IPS DF 19.7 (cell line): Measurements from ENCODE around the gene MMRN2.
"Not testable (repeated sequence)": the region's sequence is repeated elsewhere in the genome, so short reads cannot be mapped to it uniquely, and the experiment has no call there.

Source experiments
- DNase-seq: peaks from one replicate; pipeline ENCODE4 v3.0.0-alpha.2; 2013; ENCODE audit warnings: low read depth, low spot score

MMRN2 gene

DNA sequence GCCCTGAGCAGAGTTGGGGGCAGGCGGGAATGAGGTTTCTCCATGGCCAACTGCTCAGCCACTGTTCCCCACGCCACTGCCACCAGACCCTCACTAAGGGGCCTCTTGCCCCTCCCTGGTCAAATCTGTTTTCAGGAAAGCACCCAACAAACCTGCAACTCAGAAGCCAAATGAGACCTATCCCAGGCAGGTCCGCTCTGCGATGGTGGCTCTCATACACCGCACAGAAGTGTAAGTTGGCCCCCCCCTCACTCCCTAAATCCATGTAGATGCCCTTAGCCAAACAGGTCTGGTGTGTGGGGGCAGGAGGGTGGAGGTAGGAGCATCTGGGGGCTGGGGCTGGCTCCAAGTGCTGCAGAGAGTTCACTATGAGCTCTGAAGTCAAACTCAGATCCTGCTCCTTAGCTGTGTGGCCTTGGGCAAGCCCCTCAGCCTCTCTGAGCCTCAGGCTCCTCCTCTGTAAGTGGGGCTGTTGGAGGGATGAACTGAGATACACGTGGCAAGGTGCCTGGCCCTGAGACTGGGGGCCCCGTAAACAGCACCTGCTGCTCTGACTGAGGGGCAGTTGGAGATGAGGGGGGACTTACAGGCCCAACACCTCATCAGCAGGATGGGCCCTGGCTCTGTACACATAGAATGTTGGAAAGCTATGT, 1.1 kb downstream of the MMRN2 start:
- no peak for DNase-seq

DNA sequence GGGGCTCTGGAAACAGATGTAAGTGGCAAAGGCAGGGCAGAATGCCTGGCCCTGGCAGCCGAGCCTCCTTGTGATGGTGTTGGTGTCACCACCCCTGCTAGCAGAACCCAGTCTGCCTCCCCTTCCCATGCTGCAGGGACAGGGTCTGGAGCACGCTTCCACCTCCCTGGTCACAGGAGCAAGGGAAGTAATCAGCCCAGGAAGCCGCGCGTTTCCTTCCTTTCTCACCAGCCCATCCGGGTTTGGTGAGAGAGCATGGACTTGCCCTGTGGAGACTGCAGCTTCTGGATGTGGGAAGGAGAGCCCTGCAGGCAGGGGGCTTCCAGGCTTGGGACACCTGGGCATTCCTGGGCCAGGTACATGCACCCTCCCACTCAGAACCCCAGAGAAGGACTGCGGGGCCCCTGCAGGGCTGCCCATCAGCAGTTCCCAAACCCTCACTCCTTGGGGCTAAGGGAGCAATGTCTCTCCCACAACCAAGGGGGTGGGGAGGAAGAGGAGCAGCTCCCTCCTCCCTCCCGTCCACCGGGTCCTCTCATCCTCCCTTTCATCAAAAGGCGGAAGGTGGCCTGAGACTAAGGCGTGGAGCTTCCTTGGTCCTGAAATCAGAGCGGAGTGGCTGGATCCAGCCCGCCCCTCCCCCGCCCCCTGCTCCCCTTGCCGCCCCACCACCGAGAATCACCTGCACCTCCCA, 1.8 kb downstream of the MMRN2 start:
- DNase-seq, result no peak

DNA sequence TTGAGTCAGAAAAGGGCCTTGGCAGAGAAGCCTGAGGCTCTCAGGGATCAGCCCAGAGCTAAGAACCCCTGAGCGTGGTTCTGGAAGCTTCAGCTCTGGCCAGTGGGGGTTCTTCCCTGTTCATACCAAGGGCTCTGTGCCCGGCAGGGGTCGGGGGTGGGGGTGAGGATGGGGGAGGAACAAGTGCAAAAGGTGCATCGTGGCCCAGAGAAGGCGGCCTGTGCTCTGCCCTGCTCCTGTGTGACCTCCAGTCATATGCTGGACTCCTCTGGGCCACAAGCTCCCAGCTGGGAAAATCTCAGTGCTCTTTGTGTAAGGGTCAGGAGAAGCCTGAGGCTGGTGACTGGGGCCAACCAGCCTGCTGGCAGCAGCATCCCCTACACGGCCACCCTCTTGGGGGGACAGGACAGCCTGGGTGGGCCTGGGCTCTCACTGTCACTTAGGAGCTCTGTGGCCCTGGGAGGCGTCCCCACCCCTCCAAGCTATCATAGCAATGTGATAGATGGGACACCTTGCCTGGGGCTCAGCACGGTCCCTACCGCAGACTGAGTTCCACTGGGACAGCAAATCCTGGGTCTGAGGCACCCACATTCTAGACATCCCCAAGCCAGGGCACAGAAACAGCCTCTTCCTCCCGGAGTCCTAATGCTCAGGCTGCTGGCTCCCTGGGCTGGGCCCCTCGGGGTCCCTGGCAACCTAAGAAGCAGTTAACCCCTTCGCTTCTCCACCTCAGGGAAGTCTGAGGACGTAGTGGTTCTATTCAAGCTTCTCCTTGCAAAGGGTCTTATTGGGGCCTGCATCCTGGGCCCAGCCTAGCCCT, 2.5 kb downstream of the MMRN2 start:
- DNase-seq, result no peak

DNA sequence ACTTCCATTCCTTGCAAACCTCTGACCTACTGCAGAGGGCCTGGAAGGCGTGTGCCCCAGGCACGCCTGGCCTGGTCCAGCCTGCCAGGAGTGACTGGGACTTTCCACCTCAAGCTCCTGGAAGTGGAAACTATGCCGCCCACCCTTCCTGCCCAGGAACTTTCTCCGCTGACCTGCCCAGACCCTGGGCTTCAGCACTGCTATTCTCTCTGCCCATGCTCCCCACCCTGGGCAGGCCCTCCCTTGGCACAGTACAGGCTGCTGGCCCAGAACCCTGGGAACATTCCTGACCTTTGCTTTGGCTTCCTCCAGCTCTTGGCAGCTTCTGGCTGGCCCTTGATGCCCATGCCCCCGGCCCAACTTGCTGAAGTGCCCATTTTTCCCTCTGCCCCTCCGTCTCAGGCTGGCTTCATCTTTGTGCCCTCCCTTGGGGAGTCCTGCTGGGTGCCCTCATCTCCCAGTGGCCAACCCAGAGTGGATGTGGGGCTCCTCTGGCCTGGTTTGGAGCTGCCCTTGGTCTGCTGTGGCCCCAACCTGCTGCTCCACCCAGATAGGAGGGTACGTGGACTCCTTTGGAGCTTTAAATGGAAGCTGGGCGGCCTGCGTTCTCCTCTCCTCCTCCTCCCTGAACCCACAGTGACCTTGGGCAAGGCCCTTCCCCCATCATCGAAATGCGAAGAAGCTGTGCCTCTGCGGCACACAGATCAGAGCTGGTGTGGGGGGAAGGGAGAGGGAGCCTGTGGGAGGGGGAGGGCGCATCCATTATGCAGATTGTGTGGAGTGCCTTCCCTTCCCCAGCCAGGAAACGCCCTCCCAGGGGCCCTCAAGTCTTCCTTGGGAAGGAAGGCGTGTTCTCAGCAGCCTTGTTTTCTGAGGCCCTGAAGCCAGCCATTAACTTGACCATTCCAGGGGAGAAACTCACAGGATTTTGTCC, 3.4 kb downstream of the MMRN2 start:
- peak; percentile 97 for DNase-seq

DNA sequence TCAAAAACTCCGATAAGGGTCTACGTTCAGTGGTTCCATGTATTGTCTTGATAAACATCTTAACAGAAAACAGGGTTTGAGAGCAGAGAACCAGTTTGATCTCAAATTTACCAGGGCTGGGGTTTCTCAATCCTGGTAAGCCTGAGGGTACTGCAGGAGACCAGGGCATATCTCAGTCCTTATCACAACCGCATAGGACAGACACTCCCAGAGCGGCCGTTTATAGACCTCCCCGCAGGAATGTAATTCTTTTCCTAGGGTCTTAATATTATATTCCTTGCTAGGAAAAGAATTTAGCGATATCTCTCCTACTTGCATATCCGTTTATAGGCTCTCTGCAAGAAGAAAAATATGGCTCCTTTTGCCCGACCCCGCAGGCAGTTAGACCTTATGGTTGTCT, 4.7 kb downstream of the MMRN2 start:
- DNase-seq, result not testable (repeated sequence)

DNA sequence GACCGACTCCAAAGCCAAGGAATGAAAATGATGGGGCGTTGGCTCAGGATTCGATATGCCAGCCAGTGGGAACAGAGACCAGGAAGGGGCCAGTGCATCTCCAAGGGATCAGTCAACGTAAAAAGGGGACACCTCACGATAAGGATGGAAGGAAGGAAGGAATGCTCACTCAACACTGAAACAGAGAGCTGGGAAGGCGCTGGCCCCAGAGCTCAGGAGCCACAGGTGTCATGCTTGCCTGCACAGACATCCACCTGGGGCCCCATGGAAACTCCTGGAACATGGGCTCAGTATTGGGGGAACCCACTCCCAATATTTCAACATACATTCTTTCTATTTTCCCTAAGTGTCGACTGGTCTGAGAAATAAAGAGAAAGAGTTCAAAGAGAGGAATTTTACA, 5.3 kb downstream of the MMRN2 start:
- DNase-seq, result no peak

DNA sequence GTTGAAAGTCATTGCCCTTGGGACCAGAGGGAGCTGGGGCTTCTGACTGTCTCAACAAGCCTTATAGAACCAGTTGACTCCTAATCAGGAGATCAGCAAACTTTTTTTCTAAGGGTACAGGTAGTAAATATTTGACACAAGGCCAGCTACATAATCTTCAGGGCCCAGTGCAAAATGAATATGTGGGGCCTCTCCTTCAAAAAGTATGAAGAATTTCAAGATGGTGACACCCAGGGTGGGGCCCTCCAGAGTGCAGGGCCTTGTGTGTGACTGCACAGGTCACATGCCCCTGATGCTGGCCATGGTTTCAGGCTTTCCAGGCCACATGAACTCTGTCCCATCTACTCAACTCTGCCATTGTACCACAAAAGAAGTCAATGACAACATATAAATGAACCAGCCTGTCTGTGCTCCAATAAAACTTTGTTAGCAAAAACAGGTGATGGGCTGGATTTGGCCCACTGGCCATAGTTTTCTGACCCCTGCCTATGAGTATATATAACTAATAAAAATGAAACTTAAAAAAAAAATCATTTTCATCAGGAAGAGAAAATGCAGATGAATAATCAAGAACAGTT, 6.1 kb downstream of the MMRN2 start:
- DNase-seq, result no peak

DNA sequence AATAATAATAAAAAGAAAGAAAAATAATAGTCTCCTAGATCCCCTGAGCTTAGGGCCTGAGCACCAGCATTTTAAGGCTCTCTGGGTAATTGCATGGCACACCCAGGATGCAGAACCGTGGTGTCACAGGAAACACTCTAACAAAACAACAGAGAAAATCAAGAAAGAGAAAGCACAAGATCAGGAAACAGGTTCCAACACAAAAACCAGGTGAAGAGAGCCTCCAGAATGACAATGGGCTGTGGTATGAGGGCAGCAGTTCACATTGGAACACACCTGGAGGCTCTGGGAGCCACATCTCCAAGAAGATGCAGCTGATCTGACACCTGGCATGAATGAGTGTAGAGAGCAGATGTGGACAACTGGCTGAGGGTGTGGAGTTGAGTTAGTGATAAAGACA, 7.1 kb downstream of the MMRN2 start:
- no peak for DNase-seq

DNA sequence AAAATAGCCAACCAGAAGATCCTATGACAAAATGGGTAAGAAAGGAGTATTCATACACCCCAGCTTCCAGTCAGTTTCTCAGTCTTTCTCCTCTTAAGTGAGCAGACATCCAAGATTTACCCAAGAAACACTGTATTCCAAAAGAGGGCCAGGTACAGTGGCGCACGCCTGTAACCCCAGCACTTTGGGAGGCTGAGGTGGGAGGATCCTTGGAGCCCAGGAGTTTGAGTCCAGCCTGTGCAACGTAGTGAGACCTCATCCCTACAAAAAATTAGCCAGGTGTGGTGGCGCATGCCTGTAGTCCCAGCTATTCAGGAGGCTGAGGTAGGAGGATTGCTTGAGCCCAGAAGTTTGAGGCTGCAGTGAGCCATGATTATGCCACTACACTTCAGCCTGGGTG, 9.6 kb downstream of the MMRN2 start:
- not testable (repeated sequence) for DNase-seq

DNA sequence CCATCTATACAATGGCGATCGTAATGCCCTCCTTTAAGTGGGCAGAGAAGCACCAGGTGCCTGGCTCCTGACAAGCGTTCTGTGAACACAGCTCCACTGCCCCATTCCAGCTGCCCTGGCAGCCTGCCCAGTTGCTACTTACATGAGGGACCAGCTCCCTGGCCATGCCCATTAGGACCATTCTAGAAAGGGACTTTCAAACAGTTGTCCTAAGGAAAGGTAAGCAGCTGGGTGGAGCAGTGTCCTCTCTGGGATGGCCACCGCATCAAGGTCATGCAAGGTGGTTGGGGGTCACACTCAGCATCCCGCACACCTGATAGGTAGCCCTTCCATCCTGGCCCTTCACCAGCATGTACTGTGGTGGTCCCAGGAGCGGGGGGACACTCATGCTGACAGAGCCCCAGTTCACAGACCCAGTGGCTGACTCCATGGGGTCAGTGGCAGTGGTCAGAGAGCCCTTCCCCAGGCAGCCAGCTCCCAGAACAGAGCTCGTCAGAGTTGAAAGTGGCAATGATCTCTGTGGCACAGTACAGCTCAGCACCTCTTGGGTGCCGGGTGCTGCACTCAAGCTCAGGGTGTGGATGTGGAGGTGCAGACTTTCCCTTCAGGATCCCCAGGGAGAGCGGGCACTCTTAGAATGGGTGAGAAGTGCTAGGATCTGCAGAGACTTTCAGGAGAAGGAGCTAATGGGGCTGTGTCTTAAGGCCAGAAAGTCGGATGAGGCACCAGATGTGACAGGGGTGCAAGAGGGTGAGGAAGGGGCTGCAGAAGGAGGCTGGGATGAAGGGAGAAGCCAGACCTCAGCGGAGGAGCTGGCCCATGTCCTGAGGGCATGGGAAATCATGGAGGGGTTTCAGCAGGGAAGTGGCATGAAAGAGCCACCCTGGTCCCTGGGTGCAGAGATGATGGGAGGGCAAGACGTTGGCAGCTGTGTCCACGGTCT, 10.9 kb downstream of the MMRN2 start:
- no peak for DNase-seq

DNA sequence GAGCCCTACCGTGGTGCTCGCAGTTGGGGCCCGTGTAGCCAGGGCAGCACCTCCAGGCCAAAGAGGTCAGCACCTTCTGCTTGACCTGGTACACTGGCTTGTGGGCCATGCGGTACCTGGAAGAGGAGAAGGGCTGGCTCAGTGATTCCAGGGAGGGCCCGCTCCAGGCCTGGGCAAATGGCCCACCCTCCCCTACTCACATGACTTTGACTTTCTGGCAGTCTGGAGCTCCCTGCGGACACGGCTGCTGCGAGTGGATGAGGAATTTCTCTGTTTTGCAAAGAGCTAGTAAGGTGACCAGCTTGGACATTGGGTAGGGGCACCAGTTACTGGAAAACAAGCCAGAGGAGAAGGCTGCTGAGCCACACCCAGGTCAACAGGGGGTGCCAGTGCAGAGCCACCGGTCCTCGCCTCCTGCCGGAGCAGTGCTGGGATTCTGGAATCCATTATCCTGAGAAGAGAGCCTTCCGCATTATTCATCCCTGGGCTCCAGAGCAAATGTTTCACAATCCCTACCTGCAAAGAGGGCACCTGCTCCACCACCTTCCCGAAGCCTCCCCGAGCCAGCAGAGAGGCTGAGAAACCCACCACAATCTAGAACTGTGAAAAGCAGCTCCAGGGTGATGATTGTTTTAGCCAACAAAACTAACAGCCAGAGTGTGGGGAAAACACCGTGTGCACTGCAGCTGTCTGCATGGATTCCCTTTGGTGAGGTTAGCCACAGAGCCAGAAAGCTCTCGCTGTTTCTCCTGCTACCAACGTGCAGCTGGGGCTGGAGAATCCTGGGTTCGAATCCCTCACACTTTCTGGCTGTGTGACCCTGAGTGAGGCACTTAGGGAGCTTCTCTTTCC, 11.8 kb downstream of the MMRN2 start:
- no peak for DNase-seq

DNA sequence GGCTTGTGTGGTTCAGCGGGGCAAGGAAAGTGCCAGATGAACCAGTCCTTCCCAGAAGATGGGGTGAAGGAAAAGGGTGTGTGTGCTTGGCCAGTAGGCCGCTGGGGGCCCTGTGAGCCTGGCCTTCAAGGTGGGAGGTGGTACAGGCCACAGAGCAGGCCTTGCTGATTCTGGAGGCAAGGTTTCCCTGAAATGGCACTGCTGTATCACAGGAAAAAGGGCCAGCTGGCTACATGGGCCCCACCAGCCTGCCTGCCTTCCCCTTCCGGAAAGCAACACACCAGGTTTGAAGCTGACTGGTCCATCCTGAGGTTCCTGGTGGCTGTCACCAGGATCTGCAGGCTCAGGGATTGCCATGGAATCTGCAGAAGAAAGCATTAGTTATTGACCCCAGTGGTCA, 12.5 kb downstream of the MMRN2 start:
- DNase-seq, result no peak

DNA sequence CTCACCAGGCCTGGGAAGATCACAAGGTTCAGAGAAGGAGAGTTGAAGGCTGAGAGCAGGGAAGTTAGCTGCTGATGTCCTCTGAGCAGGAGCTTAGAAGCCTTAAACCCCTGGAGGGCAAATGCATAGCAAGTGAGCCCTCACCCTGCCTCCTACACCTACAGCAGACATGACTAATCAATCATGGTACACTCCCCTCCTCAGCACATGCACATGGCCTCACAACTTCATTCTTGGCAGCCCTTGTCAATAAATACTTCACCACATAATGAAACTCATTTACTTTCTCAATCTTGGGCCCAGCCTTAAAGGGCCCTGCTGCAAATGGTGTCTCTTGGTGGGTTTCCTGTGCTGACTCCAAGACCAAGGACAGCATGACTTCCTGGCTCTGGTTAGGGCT, 12.9 kb downstream of the MMRN2 start:
- DNase-seq, result no peak

DNA sequence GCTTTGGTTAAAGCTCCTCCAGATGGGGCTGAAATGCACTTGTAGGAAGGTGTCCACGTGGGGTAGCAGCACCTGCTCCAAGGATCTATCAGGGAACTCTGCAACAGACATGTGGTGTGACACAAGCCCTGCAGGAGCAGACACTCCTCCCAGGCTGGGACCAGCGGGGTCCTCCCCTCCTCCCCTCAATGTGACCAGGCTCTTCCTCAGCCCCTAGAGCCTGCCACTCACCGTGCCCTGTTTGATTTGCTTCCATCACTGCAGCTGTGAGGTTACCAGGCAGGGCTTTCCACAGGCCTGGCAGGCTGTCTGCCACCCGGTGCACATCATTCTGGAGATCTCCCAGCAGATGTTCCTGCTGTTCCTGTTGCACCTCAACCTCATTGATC, 13.4 kb downstream of the MMRN2 start:
- no peak for DNase-seq

DNA sequence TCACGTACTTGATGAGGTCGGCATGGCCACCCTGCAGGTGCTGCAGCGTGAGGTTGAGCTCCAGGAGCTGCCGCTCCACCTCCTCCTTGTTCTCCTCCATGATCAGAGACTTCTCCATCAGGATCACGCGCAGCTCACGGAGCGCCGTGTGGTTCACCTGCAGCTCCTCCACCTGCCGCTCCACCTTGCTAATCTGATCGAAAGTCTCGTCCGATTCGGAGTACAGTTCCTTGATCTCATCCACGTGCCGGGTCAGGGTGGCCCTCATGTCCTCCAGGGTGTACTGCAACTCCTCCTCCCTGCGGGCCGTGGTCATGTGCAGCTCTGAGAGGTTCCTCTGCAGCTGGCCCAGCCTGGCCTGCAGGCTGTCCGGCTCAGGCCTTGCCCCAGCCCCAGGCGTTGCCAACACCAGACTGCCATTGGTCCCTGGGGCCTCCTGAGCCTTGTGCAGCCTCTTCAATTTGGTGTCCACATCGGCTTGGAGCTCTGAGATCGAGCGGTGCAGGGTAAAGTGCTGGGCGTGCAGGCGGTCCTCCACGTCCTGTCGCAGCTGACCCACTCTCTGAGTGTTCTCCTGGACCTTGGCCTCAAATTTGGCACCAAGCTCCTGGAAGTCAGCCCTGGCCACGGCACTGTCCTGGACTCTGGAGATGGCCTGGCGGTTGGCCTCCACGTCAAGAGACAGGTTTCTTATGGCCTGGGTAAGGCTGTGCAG, 13.9 kb downstream of the MMRN2 start:
- no peak for DNase-seq

DNA sequence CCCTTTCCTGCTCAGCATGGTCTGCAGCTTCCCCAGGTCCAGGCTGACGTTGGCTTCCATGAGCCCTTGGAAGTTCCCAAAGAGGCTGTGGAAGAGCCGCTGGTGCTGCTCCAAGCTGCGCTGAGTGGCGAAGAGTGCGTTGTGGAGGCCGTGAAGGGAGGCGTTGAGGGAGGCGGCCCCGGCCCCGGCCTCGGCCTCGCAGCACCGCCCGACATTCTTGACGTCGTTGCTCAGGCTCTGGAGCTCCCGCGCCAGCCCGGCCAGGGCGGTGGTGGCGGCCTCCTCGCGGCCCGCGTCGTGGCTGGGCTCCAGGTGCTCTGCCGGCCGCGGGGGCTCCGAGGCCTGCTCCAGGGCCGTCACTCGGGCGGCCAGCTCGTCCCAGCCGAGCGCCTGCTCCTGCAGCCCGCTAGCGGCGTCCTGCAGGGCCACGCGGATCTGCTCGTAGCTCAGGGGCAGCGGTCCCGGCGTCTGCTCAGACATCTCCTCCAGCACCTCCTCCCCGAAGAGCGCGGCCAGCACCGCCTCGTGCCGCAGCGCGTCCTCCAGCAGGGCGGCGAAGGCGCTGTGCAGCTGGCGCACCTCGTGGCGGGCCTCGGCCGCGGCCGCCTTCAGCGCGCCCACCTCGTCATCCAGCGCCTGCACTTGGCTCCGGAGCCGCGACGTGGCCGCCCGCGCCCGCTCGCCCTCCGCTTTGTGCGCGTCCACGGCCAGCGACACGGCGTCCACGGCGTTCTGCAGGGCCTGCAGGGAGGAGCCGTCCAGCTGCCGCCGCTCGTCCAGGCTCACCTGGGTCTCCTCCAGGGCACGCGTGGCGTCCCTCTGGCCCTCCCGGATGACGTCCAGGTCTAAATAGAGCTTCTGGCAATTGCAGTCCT, 14.7 kb downstream of the MMRN2 start:
- DNase-seq, result no peak

DNA sequence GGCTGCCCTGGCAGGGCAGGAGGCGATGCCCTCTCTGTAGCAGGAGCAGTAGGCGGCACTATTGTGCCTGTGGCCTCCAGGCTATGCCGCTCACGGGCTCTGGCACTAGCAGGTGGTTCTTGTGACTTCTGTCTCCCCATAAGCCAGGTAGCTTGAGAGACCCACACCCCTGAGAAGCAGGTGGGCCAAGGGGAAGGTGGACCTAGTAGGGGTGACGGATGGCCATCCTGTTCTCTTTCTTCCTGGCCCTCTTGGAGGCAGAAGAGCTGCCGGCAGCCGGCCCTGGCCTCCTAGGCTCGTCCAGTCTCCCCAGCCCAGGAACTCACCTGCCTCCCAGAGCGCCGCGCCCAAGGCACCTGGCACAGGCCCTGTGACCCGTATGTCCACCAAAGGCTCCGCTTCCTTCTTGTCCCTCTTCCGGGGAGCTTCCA, 15.4 kb downstream of the MMRN2 start:
- DNase-seq, result no peak

DNA sequence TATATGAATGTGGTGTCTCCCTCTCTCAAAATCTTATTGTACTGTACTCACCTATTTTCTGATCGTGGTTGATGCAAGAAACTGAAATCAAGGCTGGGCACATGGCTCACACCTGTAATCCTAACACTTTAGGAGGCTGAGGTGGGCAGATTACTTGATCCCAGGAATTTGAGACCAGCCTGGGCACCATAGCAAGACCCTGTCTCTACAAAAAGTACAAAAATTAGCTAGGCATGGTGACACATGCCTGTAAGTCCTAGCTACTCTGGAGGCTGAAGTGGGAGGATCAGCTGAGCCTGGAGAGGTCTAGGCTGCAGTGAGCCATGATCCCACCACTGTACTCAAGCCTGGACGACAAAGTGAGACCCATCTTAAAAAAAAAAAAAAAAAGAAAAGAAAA, 16.0 kb downstream of the MMRN2 start:
- DNase-seq, result no peak
